H1 (cell line): ENCODE measurements around the gene PDCD5. TPM values are rescaled to one million over a fixed set of nuclear protein-coding genes. Genes with fewer than 3 reads are reported as not detected.

Experiments used
- BCL11A ChIP-seq, 2 experiments: IDR thresholded peaks; one replicate each; pipeline ENCODE4 v1.6.1; 2011; ENCODE audit warnings: low read depth in 2 of 2, low read length in 2 of 2, mild to moderate bottlenecking in 2 of 2
- YY1 ChIP-seq: IDR thresholded peaks from 2 replicates; pipeline ENCODE4 v1.6.1; 2011; ENCODE audit warnings: low read depth, mild to moderate bottlenecking, low read length
- polyA plus RNA-seq, 7 experiments: library from polyadenylated mRNA; depleted of rRNA in 3 of 7; stranded (reverse) in 5 of 7; unstranded in 2 of 7; fragments of >200 nt in 5 of 7; fragments of 200-250 nt in 2 of 7; gene quantifications; 1 replicate in 5 of 7; 2 replicates in 1 of 7; 4 replicates in 1 of 7; pipeline versions ENCODE4 v1.2.1 to v1.2.3, GENCODE V29; 2011 to 2013; ENCODE audit warnings: missing spikeins in 2 of 7, mixed read lengths in 2 of 7
- total RNA-seq: library from RNA; stranded (reverse); fragmentation: NEBNext Ultra II Directional; extraction: Animal tissue kit (Norgen Biotek cat#: 25700); gene quantifications from 2 replicates; pipeline ENCODE4 v1.2.1, GENCODE V29; 2021

The PDCD5 gene
- total and polyA plus RNA-seq, 2 of the 8 experiments (the other 6 are each of a cell fraction or from before 2014, with no cell fraction given): 43.2 to 98.8 TPM

DNA sequence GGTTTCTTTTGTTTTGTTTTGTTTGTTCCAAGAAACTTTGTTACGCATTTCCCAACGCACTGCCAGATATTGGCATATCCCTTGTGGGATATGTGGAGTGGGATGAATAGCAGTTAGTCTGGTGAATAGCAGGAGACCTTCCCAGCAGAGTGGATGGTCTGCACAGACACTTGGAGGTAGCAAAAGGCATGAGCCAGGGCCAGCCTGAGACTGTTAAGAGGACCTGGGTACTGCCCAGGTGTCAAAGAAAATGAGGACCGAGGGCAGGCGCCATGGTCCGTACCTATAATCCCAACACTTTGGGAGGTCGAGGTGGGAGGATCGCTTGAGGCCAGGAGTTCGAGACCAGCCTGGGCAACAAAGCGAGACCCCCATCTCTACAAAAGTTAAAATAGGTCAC is 13.5 kb upstream of the PDCD5 start (continued):
- no peak for TF ChIP-seq YY1
- TF ChIP-seq BCL11A (IDR thresholded peaks at IDR 0.05; ENCODE audit: low read depth in 2 of 2, low read length in 2 of 2): no peak
